ENCODE data around the gene OR6K3.

Gene OR6K3

GRCh38 chr1:158686111-158687009 is 34.2 kb downstream of the OR6K3 start, which contains the start of gene SPTA1:
Gene SPTA1 (minus strand): TSS chr1:158686715. CDS start chr1:158686517, 198 bp downstream.
- DNase-seq, result no peak

DNA sequence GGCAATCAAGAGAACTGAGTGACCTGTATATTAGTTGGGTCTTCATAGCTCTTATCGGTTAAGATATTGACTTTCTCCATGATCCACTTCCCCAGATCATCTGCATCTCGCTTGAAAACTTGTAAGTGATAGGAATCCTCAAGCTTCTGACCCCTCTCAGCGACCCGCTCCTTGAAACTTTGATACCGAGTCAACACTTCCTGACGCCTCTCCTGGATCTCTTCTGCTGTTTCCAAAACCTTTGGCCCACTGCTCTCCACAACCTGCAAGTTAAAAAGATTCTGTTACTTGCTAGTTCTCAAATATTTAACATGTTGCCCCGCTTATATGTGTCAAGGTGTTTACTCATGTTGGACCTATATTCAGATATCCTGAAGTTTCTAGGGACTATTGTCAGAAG is 35.4 kb downstream of the OR6K3 start:
- no peak for DNase-seq

GRCh38 chr1:158681606-158682005 is 38.9 kb downstream of the OR6K3 start:
- no peak for DNase-seq

- no peak for DNase-seq
These were observed 41.2 kb downstream of the OR6K3 start for GRCh38 chr1:158679289-158679688.

GRCh38 chr1:158675563-158676323 is 44.8 kb downstream of the OR6K3 start:
- DNase-seq, result no peak

DNA sequence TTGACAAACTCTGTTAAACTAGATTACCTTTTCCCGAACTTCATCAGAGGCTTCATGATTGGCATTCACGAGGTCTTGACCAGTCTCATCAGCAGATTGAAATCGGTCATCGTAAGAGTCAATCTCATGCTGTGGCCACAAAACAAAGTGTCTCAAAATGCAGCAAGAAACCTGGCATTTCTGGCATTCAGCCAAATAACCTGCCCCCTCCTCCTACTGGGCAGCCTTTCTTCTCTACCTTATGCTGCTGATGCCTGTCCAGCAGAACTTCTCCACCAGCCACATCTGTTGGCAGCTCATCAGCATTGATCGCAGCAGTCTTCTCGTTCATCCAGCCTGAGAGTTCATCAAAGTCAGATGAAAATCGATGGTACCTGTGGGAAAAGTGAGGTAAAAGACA is 46.2 kb downstream of the OR6K3 start:
- no peak for DNase-seq

Measured in stimulated activated CD4-positive, alpha-beta T cell treated with anti-CD3 and anti-CD28 coated beads, Interleukin-12 subunit alpha, Interleukin-12 subunit beta, amount 100 ng/mL, for 4 hours (primary cell).